ENCODE results near the gene TNNT2. TPM values are rescaled to one million over a fixed set of nuclear protein-coding genes. Genes with fewer than 3 reads are reported as not detected.

TNNT2 gene
- total RNA-seq, 2 donors from 2014 or later, result not detected

GRCh38 chr1:201316556-201316955 is 60.9 kb downstream of the TNNT2 start:
- DNase-seq (no peak), ATAC-seq (no peak)
- H3K36me3 Mint-ChIP-seq (ENCODE audit: low read depth), result no peaks in the 10 kb centered on the region
- H3K27ac Mint-ChIP-seq, result no peak overlapping the region
- no peak overlapping the region for H3K4me3 Mint-ChIP-seq
- H3K4me1 Mint-ChIP-seq, result peaks cover 2% of the 10 kb centered on the region
- H3K9me3 ChIP-seq (ENCODE audit: control insufficient read depth, low read length, poor library complexity, severe bottlenecking), result no peaks in the 10 kb centered on the region
- peaks cover 39% of the 10 kb centered on the region for H3K27me3 Mint-ChIP-seq

- H3K27ac Mint-ChIP-seq, result no peak overlapping the region
- H3K27me3 Mint-ChIP-seq, result peaks cover 58% of the 10 kb centered on the region
- DNase-seq, result no peak
- H3K4me3 Mint-ChIP-seq, result no peak overlapping the region
- H3K4me1 Mint-ChIP-seq, result peaks cover 2% of the 10 kb centered on the region
- H3K9me3 ChIP-seq (ENCODE audit: control insufficient read depth, low read length, poor library complexity, severe bottlenecking), result no peaks in the 10 kb centered on the region
- ATAC-seq, result no peak
- no peaks in the 10 kb centered on the region for H3K36me3 Mint-ChIP-seq (ENCODE audit: low read depth)
Observed at GRCh38 chr1:201313086-201313485, 64.4 kb downstream of the TNNT2 start.

- Mint-ChIP-seq H3K27me3 (peaks cover 55% of the 10 kb centered on the region), H3K4me3 (no peak overlapping the region), H3K27ac (no peak overlapping the region), H3K36me3 (ENCODE audit: low read depth) (no peaks in the 10 kb centered on the region), H3K4me1 (peaks cover 2% of the 10 kb centered on the region)
- H3K9me3 ChIP-seq (ENCODE audit: control insufficient read depth, low read length, poor library complexity, severe bottlenecking), result no peaks in the 10 kb centered on the region
- DNase-seq, result no peak
- no peak for ATAC-seq
Observed at GRCh38 chr1:201312298-201312697, 65.2 kb downstream of the TNNT2 start.

- no peak for DNase-seq
- peaks cover 60% of the 10 kb centered on the region for H3K27me3 Mint-ChIP-seq
- H3K27ac Mint-ChIP-seq, result no peak overlapping the region
- H3K9me3 ChIP-seq (ENCODE audit: control insufficient read depth, low read length, poor library complexity, severe bottlenecking), result no peaks in the 10 kb centered on the region
- ATAC-seq, result peak; percentile 48
- H3K4me1 Mint-ChIP-seq, result peaks cover 2% of the 10 kb centered on the region
- H3K4me3 Mint-ChIP-seq, result no peak overlapping the region
- no peaks in the 10 kb centered on the region for H3K36me3 Mint-ChIP-seq (ENCODE audit: low read depth)
Observed at GRCh38 chr1:201311356-201312011, 66.0 kb downstream of the TNNT2 start.

GRCh38 chr1:201310986-201311355 is 66.5 kb downstream of the TNNT2 start:
- no peaks in the 10 kb centered on the region for H3K9me3 ChIP-seq (ENCODE audit: control insufficient read depth, low read length, poor library complexity, severe bottlenecking)
- no peak for ATAC-seq
- peaks cover 61% of the 10 kb centered on the region for H3K27me3 Mint-ChIP-seq
- no peak overlapping the region for H3K4me3 Mint-ChIP-seq
- H3K36me3 Mint-ChIP-seq (ENCODE audit: low read depth), result no peaks in the 10 kb centered on the region
- no peak overlapping the region for H3K27ac Mint-ChIP-seq
- no peak for DNase-seq
- H3K4me1 Mint-ChIP-seq, result peaks cover 2% of the 10 kb centered on the region

- no peak overlapping the region for H3K27ac Mint-ChIP-seq
- H3K4me3 Mint-ChIP-seq, result no peak overlapping the region
- no peak for DNase-seq
- no peaks in the 10 kb centered on the region for H3K36me3 Mint-ChIP-seq (ENCODE audit: low read depth)
- H3K9me3 ChIP-seq (ENCODE audit: control insufficient read depth, low read length, poor library complexity, severe bottlenecking), result no peaks in the 10 kb centered on the region
- no peak for ATAC-seq
- peaks cover 2% of the 10 kb centered on the region for H3K4me1 Mint-ChIP-seq
- peaks cover 65% of the 10 kb centered on the region for H3K27me3 Mint-ChIP-seq
Observed at GRCh38 chr1:201310251-201310985, 67.1 kb downstream of the TNNT2 start.

GRCh38 chr1:201309416-201309815 is 68.1 kb downstream of the TNNT2 start:
- Mint-ChIP-seq H3K27me3 (peaks cover 58% of the 10 kb centered on the region), H3K36me3 (ENCODE audit: low read depth) (no peaks in the 10 kb centered on the region), H3K4me3 (no peak overlapping the region), H3K4me1 (peaks cover 2% of the 10 kb centered on the region), H3K27ac (no peak overlapping the region)
- ATAC-seq (no peak), DNase-seq (no peak)
- H3K9me3 ChIP-seq (ENCODE audit: control insufficient read depth, low read length, poor library complexity, severe bottlenecking), result no peaks in the 10 kb centered on the region

Other genes starting within 250 kb of the TNNT2 start
- gene TMEM9, start 223.2 kb downstream of the TNNT2 start, total RNA-seq, result 10 to 100 TPM; 13.0 to 13.1 TPM
- not detected for gene IGFN1, start 186.9 kb downstream of the TNNT2 start, total RNA-seq
- gene PKP1, start 94.2 kb downstream of the TNNT2 start, total RNA-seq, result not detected
- not detected for gene LAD1, start 21.6 kb upstream of the TNNT2 start, total RNA-seq
- gene TNNI1, start 44.0 kb upstream of the TNNT2 start, total RNA-seq, result not detected
- 1 to 10 TPM; 1.6 to 2.7 TPM for gene PHLDA3, start 91.5 kb upstream of the TNNT2 start, total RNA-seq
- gene CSRP1, start 129.4 kb upstream of the TNNT2 start, total RNA-seq, result 10 to 100 TPM; 37.2 to 51.7 TPM
- gene NAV1, start 161.4 kb upstream of the TNNT2 start, total RNA-seq, result 1 to 10 TPM; 3.8 to 3.9 TPM